SH-SY5Y (cell line): ENCODE results near the gene ZNF22.

Source experiments
- GATA2 ChIP-seq: IDR thresholded peaks from 2 replicates; pipeline ENCODE4 v1.6.1; 2011; ENCODE audit warnings: mild to moderate bottlenecking, low read depth, low read length
- GATA3 ChIP-seq: IDR thresholded peaks from 2 replicates; pipeline ENCODE4 v1.6.1; 2011; ENCODE audit warnings: low read depth, mild to moderate bottlenecking, low read length, moderate library complexity

DNA sequence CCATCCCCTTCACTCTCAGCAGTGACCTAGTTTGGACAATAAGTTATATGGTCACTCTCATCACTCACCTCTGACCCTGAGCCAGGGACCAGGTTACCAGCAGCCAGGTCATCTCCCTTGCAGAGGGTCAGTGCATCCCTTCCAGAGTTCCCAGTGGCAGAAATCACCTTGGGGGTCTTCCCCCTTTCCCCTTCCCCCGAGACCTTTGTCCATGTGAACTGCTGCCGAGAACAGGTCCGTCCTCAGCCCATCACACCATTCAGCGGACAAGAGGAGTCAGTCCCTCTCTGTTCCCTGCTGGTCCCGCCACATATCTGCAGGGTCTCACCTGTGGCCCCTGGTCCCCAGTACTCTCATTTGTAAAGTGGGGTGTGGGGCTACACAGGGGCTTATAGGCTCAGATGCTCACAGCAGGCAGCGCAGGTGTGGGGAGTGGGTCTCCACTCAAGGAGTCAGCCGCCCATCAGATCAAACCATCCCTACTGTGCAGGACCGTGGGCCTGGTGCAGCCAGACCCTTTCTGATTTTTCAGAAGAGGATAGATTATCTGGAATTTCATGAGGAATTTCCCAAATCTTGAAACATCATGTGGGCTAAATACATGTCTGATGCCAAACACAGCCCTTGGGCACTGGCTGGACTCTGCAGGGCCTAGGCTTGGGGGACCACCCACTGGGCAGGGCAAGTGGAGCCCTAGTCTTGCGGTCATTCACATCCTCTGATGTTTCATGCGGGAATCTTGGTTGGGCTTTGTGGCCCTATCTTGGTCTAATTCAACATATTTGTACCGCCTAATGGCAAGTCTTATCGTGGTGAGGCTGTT is 28.6 kb upstream of the ZNF22 start:
- TF ChIP-seq GATA2 (no peak), GATA3 (no peak)
